ENCODE results near the gene SPATA31D1. TPM values are rescaled to one million over a fixed set of nuclear protein-coding genes. Genes with fewer than 3 reads are reported as not detected.

The SPATA31D1 gene
- total RNA-seq, 1 donor = not detected

DNA sequence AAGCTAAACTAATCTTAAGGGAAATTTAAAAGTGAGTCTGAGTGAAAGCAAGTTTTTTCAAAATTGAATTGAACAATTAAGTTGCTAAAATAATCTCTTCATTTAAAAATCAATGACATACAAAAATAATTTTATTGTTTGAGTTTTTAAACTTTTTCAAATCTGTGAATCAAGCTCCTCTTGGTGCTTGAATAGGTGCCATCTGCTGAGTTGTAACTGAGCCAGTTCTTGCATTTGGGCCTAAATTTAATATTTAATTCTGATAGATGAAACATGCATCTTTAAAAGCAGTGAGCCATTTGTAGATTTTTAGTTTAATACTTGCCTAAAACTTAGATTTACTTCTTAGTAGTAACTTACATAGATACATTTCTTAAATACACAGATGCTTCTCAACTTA, 31.8 kb downstream of the SPATA31D1 start:
- no peak for DNase-seq (ENCODE audit: low read depth in 2 of 3, low spot score in 2 of 3)

DNA sequence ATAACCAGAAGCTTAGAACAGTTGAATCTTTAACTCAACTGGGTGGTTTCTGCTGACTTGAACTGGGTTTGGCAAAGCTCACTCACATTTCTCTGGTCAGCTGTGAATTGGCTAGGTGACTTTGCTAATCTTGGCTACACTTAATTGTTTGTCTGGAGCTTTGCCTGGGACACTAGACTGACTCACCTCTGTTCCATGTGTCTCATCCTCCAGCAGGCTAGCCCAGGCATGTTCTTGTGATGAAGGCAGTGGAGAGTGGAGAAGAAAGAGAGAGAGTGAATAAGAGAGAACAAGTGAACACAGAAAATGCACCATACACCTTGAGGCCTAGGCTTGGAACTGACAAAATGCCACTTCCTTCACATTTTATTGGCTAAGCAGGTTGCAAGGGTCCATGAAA, 32.6 kb downstream of the SPATA31D1 start:
- no peak for DNase-seq (ENCODE audit: low read depth in 2 of 3, low spot score in 2 of 3)

DNA sequence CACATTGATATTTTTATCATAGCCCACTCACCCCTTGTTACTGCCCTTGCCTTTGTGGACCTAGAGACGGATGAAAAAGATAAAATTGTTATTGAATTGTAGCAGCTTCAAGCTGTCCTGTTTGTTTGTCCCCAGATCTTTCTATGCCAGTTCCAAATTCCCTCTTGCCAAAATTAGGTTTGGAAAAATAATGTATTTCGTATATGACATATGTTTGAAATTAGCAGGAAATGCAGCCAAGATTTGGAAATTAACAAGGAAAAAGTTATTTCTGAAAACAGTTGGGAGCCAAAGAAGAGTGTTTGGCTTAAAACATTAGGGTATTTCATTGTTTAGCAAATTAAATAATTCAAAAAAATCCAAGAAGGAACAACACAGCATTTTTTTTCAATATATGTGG, 33.5 kb downstream of the SPATA31D1 start:
- DNase-seq (ENCODE audit: low read depth in 2 of 3, low spot score in 2 of 3) = no peak

DNA sequence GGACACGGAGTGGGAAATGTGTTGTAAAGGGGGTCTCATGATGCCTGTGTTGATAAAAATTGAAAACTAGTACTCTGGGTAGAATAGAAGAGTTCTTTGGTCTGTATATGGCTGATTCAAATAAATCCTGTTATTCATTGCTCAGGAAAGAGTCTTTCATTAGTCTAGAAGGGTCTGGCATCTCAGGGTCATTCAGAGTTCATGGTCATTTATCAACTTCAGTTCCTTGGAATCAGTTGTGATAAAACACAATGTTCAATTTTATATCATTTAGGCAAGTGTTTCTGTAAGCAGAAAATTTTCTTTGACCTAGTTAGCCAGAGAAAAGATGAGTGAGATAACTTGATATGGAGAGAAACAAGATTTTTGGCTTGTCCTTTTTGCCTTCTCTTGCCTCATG, 36.3 kb downstream of the SPATA31D1 start:
- DNase-seq (ENCODE audit: low read depth in 2 of 3, low spot score in 2 of 3) = no peak

DNA sequence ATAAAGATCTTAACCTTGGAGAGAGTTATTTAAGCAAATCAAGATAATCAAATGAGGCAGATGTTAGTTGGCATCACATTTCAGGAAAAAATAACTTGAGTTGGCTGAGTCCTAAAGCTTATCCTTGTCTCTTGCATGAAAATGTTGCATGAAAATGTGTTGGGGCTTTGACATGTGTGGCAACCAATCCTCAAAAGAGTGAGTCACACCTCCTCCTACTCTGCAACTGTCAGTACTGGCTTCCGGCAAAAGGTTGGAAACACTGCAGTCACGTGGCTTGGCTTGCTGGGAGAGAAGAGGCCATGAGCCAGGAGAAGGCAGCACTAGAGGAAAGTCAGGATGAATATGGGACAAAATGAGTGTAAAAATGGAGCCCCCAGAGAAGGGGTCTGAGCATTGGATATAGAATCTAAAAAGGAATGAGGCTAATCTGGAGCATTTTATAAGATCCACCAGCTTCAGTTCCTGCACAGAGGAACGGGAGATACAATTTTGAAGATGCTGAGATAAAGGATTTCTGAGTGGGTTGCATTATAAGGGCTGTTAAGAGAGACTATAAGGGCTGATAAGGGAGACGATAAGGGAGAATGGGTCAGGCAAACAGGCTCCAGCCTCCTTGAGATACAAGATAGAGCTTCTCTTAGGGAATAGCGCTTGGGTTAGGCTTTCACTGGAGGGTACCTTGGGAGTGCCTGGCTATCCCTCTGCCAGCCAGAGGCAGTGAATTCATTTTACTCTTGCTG, 43.1 kb downstream of the SPATA31D1 start:
- no peak for DNase-seq (ENCODE audit: low read depth in 2 of 3, low spot score in 2 of 3)

DNA sequence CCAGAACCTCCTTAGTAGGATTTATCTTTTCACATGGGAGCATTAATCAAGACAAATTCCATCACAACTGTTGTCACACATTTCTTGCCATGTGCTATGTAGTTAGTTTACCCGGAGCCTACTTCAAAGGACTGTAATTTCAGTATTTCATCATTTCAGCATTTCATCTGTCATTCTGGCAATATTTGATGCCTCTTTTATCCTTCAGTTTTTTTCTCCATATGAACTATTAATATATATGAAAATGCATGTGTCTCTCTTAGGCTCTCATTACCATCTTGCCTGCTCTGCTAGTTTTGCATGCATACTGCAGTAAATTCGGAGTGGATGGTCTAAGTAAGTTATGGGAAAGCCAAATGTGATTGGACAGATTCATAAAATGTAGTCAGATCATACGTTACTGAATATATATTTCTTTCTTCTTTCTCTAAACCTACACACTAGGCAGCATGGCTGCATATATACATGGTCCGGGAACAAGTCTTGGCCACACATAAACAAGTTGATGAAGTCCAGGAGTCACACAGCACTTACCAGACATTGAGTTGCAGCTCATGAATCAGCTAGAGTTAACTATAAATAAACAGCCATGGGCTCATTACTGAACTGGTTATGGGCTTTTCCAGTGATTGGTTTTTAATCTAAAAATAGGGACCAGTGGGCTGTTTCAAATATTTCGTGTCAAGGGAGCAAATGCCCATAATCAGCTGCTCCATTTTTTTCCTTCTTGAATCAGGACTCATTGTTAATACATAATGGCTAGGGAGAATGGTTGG, 46.6 kb downstream of the SPATA31D1 start:
- DNase-seq (ENCODE audit: low read depth in 2 of 3, low spot score in 2 of 3) = no peak

DNA sequence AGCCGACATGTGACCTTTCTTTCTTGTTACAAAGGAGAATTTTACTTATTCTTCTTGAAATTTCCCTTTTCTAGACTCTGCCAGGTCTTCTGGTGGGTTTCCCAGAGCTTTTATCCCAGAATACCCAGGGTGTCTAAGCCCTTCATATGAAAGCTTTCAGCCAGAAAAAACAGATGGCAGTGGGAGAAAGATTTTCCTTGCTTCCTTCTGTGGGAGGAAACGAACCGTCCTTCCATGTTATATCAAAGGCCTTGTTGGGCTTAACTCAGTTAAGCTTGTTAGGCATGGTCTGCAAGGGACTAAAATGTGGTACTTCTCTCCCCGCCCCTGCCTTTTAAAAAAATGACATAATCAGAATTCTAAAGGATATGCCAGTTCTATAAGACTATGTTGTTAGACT, 47.5 kb downstream of the SPATA31D1 start:
- no peak for DNase-seq (ENCODE audit: low read depth in 2 of 3, low spot score in 2 of 3)

DNA sequence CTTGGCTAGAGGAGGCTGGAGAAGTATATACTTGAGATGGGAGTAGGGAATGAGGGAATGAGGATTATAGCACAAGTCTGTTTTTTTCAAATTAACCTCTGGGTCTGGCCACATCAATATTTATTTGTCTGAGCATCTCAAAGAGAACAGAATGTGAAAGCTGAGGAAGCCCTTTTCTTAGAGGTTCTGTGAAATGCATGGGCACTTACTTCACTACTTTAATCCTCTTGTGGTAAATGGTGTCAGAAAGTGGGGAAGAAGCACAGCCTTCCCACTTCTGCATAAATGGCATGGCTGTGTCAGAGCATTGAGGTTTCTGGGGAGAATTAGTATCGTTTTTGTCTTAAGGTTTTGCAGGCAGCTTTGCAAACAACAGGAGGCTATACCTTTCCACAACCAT, 48.6 kb downstream of the SPATA31D1 start:
- no peak for DNase-seq (ENCODE audit: low read depth in 2 of 3, low spot score in 2 of 3)

DNA sequence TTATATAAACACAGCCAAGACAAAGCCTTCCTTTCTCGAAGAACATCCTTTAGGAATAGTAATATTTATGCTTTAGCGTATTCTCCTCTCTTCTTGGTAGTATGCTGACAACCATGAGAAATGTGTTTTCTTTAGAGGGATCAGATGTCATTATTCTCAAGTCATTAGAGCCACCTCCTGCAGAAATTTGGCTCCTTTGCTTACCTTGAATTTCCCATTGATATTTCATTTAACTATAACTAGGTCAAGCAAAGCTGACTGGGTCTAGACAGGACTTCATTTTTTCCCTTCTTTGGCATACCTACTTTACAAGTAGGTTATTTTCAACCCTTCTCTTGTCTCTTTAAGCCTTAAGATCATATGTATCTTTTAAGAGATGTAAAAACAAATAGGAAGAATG, 50.3 kb downstream of the SPATA31D1 start:
- DNase-seq (ENCODE audit: low read depth in 2 of 3, low spot score in 2 of 3) = no peak

Other genes starting within 250 kb of the SPATA31D1 start
- not detected for gene SPATA31D4, start 60.3 kb upstream of the SPATA31D1 start, total RNA-seq
- gene SPATA31D3, start 45.3 kb upstream of the SPATA31D1 start, total RNA-seq = not detected